GM19455 (cell line): Measurements from ENCODE around the gene SPOCD1.

Experiments
- ATAC-seq: cut with Tn5 transposase; IDR thresholded peaks from one replicate; pipeline ENCODE4 v1.9.1; 2021; ENCODE audit not compliant: unreplicated experiment

SPOCD1 gene

DNA sequence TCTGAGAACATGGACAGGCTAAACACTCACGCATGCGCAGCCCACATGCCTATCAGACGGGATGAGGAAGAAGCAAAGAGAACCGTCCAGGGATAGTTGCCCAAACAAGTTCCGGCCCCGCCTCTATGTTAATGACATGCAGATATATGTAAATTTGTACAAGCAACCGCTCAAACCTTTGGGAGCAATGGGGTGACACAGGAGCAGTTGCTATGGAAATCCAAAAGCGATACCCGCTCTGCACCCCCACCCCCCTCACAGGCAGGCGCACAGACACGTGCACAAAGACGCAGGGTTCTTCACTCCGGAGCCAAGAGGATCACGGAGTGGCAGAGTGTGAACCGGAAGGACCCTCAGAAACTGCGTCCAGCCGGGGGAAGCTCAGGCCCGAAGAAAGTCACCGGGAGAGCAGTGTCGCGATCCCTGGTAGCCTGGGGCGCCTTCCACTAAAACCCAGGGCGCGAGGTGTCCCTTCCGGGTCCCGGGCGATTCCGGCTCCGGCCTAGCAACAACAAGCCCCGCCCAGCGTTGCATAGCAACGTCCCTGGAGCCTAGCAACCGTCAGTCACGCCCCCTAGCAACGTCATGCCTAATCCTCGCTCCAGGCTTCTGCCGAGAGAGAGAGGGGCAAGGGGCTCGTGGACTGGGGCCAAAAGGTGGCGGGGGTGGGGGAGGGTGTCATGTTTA lies 27.5 kb downstream of the SPOCD1 start:
- ATAC-seq, result peak; percentile 70

DNA sequence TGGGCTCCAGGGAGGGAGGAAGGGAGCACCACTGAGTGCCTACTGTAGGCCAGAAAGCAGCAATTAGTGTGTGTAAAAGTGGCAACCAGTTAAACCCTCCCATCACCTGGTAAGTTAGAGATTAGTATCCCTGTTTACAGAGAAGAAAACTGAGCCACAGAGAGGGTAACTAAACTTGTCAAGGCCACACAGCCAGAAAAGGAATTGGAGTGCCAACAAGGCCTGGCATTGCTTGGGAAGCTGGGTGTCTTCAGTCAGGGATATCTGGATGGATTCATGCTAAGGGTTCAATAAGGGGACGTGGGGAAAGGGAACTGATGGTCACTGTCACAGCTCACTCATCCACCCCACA lies 28.1 kb downstream of the SPOCD1 start:
- no peak for ATAC-seq

DNA sequence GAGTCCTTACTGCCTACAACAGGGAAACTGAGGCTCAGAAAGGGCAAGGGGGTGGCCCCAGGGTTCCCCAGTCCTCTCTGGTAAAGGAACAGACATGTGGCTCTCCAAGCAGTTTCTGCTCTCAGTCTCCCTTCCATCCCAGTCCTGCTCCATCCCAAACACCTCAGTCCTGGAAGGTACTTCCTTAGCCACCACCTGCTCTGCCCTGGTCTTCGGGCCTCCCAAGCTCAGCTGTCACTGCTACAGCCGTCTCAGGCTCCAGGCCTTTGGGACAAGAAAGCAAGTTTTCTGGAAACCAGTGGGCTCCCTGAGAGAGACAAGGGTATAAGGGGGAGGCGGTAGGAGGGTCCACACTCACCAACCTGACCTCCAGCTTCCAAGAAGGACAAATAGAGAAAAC lies 28.6 kb downstream of the SPOCD1 start:
- no peak for ATAC-seq

DNA sequence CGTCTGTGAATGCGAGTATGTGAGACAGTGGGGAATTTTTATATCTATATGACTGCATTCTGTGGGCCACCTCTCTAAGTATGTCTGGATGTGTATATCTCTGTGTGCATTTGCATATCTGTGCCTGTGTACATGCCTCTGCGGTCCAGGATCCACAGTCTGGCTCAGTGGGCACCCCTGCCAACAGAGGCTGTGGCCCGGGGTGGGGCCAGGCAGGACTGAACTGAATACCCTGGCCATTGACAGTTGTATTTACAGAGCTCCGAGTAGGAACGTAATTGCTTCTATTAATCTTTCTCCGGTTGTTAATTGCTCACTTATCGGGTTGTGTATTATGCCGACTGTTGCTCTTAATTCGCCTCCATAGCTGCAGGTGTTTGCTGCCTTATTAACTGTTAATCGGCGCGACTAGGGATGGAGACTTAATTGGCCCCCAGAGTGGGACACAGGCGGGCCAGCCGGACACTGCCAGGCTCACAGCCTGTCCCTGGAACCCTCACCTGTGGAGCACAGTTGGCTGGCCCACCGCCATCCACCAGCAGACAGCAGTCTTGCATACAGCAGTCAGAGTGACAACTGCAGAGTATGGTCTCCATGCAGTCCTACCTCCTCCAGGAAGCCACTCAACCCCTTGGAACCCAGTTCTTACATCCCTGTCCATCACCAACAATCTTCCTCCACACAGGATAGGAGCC lies 29.3 kb downstream of the SPOCD1 start:
- ATAC-seq, result no peak

DNA sequence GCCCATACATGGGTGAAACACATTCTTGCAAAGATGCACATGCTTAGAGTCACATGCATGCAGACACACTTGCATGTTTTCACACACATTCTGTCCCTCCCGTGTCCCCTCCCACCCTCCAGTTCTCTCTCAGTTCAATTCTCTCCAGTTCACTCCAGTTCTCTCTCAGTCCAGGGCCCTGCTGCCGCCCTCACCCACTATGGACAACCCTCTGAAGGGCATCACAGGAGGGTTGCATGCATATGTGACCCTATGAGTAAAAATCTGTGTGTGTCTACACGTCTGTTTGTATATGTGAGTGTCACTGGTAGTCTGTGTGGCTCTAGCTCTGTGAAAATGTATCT lies 29.9 kb downstream of the SPOCD1 start:
- ATAC-seq, result no peak

DNA sequence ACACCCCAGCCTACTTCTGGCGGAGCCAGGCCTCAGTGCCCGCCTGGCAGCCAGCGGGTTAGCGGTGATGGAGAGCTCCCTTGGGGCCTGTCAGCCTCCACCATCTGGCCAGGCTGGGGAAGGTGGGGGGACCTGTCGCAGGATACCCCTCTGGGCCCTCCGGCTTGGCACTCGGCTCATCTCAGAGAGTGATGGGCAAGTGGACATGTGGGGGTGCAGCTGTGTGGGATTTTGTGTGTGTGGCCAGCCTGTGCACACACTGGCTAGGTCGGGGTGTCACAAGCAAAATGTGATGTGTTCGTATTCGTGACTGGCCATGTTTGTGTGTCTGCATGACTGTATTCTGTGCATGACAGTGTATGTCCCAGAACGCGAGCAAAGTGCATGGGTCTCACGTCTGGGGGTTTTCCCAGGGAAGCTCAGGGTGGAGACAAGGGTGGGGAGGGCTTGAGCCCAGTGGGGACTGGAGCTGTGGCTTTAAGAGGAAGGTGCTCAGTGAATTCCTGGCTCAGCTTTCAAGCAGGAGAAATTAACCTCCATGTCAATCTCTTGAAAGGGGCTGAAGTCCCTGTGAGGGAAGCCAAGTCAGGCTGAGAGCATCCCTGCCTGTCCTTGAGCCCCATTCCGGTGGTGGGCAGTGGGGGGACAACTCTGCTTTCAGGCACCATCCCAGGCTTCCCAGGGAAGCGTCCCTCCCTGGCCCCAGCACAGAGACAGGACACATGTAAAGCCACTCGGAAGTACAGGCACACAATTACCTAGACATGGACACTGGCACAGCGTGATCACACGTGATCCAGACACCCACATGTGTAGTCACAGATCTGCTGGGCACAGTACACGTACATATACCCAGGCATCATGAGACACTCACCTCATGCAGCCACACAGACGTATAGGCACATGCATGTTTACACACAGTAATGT lies 30.5 kb downstream of the SPOCD1 start:
- no peak for ATAC-seq

DNA sequence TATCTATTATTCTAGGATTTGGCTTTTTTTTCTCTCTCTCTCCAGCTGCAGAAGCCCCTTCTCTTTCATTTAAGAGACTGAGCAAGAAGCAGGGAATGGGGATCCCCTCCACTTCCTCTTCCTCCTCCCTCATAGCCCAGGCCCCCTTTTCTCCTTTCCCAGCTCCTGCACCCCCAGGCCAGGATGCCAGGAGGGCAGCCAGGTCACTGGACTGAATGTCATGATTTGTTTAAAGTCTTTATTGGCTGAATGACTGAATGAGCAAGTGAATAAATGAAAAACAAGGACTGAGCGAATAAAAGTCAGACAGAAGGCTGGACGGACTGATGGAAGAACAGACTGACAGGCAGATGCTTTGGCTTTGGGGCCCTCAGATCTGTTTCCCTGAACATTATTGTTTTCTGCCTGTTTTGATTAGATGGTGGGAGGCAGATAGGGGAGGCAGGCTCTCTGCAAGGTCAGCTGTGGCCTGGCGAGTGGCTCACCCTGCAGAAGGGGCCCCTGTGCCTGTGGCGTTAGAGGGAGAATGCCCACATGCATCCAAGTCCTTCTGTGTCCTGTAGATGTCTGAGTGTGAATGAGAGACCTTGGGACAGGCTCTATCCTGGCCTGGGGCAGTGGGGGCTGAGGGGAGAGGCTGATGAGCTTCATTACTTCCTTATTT lies 31.3 kb downstream of the SPOCD1 start:
- no peak for ATAC-seq

DNA sequence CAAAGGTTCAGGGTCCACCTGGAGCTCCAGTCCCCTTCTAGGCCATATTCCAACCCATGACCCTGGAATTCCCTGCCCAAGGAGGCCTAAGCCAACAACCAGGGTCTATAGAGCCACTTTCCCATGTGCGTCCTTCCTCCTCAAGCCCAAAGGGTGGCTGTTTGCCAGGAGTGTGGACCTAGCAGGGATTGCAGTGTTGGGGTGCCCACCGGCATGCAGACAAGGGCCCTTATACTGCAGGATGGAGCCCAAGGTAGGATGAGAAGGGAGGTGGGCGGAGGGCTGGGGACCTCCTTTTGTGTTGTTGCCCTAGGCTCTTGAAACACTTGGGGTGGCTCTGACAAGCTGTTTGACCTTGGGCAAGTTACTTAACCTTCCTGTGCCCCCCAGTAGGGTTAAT lies 32.0 kb downstream of the SPOCD1 start:
- no peak for ATAC-seq

DNA sequence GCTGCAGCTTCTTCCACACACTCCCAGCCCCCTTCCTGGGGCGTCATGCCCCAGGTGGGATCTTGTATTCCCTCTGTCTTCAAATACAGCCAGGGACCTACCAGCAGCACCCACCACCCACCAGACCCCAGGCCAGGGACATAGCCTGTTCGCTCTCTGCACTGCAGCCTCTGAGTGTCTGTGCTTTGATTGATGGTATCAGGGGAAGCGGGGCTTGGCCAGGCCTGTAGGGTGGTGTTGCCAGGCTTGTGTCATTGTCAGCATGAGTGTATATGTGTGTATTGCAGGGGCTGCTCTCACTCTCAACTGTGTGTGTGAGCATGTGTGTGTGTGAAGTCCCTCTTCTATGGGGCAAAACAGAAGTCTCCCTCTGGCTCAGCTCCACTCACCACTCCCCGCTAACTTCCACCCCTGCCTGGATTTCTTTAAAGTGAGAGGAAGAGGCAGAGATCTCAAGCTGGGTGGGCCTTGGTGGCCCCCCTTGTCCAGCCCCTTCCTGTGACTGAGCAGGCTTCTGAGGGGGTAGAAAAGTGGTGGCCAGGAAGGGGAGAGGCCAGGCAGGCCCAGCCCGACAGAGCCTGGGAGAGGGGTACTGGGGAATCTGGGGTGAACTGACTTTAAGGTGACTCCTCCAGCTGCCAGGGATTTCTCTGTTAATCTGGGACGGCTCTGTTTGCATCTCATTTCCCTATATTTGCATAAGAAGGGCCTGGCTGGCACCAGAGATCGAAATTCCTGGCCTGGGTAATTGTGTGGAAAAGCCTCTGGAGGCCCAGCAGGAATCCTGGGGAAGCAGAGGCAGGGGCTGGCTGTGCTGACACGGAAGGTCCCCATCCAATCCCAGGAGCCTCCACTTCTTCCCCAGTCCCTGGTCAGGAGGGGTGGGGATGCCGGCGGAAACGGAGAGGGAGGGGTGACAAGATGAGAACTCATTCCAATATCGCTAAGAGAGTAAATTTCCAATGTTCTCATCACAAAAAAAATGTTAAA lies 33.1 kb downstream of the SPOCD1 start:
- ATAC-seq, result no peak

DNA sequence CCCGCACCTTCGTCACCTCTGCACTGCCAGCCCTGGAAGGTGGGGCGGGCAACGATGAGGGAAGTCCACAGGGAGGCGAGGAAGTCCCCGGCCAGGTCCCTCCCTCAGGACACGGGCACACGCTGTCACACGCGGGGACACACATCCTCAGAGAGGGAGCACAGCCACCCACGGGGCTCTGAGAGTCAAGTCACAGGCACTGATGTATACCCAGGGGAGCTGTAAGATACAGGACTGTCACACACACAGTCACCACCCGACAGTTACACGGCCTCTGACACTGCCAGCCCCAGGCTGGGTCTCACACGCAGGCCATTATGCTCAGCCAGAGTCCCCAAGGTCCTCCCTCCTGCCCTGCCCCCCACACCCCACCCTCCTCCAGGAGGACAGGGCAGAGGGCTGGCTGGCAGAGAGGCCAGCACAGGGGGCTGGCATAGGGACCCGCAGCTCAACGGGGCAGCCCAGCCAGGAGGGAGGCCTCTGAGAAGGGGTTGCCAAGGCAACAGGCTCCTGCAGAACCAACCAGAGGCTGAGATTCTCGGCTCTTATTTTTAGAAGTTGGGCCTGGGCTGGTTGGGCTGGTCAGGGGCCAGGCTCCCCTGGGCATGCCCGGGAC lies 34.0 kb downstream of the SPOCD1 start:
- no peak for ATAC-seq

DNA sequence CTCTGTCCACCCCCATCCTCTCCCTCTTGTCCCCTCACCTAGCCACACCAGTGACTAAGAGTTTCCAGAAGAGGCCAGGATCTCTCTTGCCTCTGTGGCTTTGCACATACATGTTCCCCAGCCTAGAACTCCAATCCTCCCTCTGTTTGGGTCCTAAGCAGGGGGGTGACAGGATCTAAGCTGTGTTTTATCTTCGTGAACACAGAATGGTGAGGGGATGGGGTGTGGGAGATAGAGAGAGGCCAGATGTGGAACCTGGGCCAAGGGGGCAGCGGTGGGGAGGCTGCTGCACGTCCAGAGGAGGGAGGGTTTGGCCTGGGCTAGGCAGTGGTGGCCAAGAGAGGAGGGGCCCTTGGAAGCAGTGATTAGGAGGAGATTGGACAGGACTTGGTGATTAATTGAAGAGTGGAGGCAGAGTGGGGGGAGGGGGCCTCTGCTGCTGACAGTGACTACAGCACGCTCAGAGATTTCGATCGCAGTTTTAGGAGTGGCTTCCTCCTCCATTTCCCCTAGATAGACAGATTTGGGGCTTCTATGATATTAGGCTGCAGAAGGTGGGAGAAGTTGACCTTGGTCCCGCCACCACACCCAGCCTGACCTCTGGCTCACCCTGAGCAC lies 34.6 kb downstream of the SPOCD1 start:
- ATAC-seq, result no peak

DNA sequence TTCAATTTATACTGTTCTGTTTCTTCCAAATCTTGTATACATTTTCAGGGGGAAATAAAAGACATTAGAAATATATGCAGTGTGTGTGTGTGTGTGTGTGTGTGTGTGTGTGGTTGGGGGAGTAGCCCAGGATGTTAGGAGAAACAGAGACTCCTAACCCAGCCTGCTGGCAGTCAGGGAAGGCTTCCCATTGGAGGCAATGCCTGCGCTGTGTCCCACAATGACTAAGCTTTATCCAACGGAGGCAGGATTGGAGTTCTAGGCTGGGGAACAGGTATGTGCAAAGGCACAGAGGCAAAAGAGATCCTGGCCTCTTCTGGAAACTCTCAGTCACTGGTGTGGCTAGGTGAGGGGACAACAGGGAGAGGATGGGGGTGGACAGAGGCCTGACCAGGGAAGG lies 35.2 kb downstream of the SPOCD1 start:
- no peak for ATAC-seq

DNA sequence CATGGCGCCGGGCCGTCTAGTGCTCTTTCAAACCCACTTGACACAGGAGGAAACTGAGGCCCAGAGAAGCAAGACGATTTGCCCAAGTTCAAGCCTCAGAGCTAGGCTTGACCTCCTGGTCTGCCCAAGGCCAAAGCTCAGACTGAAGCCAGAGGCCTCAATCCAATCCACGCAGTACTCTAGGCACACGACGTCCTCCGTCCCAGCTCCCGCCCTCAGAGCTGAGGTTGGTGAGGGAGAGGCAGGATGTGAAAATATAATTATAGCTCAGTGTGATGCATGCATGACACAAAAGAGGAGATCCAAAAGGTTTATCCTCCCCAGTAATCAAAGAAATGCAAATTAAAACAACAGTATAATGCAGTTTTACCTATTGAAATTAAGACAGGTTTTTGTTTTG lies 36.1 kb downstream of the SPOCD1 start:
- ATAC-seq, result no peak

DNA sequence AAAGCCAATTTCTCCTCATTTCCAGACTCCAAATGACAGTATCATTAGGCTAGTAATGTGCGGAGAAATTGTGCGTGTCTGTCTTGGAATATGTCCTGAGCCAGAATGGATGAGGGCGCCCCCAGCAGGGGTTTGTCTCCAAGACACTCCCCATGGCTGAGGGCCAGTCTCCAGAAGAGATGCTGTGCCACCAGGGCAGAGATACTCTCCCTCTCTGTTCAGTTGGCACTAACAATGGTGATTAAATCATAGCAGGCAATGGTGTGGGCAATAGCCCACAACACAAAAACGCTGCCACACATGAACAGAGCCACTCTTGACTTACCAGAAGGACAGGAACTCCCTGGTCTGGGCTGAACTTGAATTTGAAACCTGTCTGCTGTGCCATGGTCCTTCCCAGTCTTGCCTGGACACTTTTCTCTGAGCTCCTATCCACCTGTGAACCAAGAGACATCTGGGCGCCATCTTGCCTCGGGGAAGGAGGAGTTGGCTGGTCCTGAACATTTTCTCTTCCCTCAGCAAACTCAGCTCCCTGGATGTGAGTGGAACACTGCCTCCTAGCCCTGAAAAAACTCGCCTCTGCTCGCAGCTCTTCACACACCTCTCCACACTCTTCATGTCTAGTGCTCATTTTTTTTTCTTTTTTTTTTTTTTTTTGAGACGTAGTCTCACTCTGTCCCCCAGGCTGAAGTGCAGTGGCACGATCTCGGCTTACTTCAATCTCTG lies 36.9 kb downstream of the SPOCD1 start:
- ATAC-seq, result no peak

DNA sequence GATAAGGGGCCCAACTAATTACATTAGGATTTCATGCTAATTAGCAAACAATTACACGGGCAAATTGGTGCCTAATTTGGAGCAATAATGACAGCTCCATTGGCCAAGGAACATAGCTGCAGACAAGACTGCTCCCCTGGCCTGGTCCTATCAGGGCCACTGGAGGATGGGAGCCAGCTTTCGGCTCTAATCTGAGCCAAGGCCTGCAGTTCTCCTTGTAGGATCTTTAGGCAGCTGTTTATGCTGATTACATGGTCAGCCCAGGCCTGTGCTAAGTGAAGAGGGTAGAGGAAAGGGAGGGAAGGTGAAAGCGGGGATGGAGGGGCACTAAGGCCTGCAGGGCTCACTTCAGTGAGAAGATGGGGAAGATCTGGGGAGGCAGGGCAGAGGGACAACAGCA lies 39.3 kb downstream of the SPOCD1 start:
- ATAC-seq, result no peak

DNA sequence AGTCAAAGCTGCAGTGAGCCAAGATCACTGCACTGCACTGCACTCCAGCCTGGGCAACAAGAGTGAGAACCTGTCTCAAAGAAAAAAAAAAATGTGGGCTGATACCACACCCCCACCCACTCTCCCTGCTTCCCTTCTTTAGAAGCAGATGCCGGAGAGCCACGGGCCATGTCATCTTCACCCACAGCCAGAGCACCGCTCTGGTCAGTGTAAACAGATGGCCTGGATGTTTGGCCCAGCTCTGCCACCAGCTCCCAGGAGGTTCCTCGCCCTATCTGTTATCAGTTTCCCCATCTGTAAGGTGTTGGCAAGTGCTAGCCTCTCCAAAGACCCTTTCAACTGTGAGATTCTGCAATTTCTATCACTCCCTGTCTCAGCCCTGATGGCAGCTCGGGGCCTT lies 39.8 kb downstream of the SPOCD1 start:
- no peak for ATAC-seq

DNA sequence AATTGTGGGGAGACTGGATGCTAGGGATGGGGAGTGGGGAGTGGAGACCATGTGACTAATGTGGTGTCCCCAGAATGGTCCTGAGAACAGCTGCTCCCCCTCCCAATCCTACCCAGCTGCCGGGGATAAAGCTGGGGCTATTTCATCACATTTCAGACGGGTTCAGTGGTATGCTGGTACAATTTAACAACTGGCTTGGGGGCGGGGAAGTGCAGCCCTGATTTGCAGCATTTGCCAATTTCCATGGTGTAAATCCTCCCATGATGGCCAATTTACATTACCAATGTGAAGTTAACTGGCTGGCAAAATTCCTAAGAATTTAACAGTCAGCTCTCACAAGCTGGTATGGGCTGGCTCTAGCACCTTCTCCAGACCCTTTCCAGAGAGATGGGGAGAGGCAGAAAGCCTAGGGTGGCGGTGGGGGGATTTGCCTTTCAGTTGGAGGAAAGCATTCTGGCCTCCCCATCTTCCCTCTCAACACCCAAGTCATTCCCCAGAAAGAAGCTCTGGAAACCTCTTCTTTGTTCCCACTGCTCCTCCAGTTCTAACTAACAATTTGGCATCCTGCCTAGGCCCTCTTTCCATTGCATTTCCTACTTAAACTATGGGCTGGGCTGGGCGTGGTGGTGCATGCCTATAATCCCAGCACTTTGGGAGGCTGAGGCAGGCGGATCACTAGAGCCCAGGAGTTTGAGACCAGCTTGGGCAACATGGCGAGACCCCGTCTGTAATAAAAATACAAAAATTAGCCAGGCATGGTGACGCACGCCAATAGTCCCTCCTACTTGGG lies 40.4 kb downstream of the SPOCD1 start:
- ATAC-seq, result no peak

DNA sequence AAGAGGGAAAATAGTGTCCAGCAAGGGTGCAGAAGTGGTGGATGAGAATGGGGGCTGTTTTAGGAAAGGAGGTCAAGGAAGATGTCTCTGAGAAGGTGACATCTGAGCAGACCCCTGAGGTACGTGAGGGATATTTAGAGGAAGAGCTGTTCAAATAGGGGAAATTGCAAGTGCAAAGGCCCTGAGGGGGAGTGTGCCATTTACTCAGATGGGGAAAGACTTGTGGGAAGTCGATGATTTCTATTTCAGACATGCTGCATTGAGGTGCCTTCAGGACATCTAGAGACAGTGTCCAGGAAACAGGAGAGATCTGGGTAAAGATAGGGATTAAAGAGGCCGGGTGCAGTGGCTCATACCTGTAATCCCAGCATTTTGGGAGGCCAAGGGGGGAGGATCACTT lies 41.3 kb downstream of the SPOCD1 start:
- ATAC-seq, result no peak
